CD4-positive, CD25-positive, alpha-beta regulatory T cell (primary cell): ENCODE data around the gene RET. TPM values are rescaled to one million over a fixed set of nuclear protein-coding genes. Genes with fewer than 3 reads are reported as not detected.

ENCODE experiments used
- ATAC-seq, 2 donors: fragments of 150-1000 bp; cut with Tn5 transposase; one replicate each; pipeline ENCODE4 v1.10.0; 2021; ENCODE audit warnings: low read depth in 2 of 2, moderate number of reproducible peaks in 2 of 2, moderate library complexity in 1 of 2
- DNase-seq, 3 donors: peaks; one replicate each; pipeline versions ENCODE4 v3.0.0 to v3.0.0-alpha.2; 2012 to 2022; ENCODE audit warnings: mixed read lengths in 1 of 3
- H3K27ac ChIP-seq: one replicate; pipeline ENCODE4 v1.7.0; 2013; ENCODE audit warnings: mild to moderate bottlenecking, low read length; ENCODE audit not compliant: insufficient read depth, poor library complexity, severe bottlenecking
- H3K27me3 ChIP-seq: one replicate; pipeline ENCODE4 v1.7.0; 2013; ENCODE audit warnings: low read length; ENCODE audit not compliant: control insufficient read depth, insufficient read depth
- H3K36me3 ChIP-seq: one replicate; pipeline ENCODE4 v1.7.0; 2013; ENCODE audit warnings: mild to moderate bottlenecking, low read length, moderate library complexity; ENCODE audit not compliant: control insufficient read depth, insufficient read depth
- H3K4me1 ChIP-seq: 2 replicates; pipeline ENCODE4 v1.7.0; 2013; ENCODE audit warnings: mild to moderate bottlenecking, low read length; ENCODE audit not compliant: insufficient read depth, control insufficient read depth, poor library complexity, severe bottlenecking
- H3K4me3 ChIP-seq: one replicate; pipeline ENCODE4 v1.7.0; 2013; ENCODE audit warnings: low read depth, mild to moderate bottlenecking, low read length, moderate library complexity
- H3K9me3 ChIP-seq, 2 experiments: 1 replicate in 1 of 2; 2 replicates in 1 of 2; pipeline ENCODE4 v1.7.0; 2013; ENCODE audit warnings: low read length in 2 of 2, mild to moderate bottlenecking in 1 of 2, moderate library complexity in 1 of 2; ENCODE audit not compliant: control insufficient read depth in 2 of 2
- H3K27ac Mint-ChIP-seq, 3 donors: one replicate each; pipeline ENCODE4 v1.8.0; 2020 to 2022; ENCODE audit warnings: mild to moderate bottlenecking in 3 of 3, mixed read lengths in 3 of 3, moderate library complexity in 2 of 3
- H3K27me3 Mint-ChIP-seq: one replicate; pipeline ENCODE4 v1.8.0; 2022; ENCODE audit warnings: mild to moderate bottlenecking, mixed read lengths
- H3K36me3 Mint-ChIP-seq: one replicate; pipeline ENCODE4 v1.8.0; 2020; ENCODE audit warnings: mixed read lengths
- H3K4me1 Mint-ChIP-seq, 4 donors: one replicate each; pipeline ENCODE4 v1.8.0; 2020 to 2022; ENCODE audit warnings: mixed read lengths in 4 of 4, mild to moderate bottlenecking in 1 of 4
- H3K4me3 Mint-ChIP-seq, 4 donors: one replicate each; pipeline ENCODE4 v1.8.0; 2020 to 2022; ENCODE audit warnings: mild to moderate bottlenecking in 4 of 4, mixed read lengths in 4 of 4, moderate library complexity in 3 of 4
- H3K9me3 Mint-ChIP-seq, 7 donors: one replicate each; pipeline ENCODE4 v1.8.0; 2020 to 2022; ENCODE audit warnings: mixed read lengths in 7 of 7, mild to moderate bottlenecking in 3 of 7, moderate library complexity in 2 of 7
- polyA plus RNA-seq, 4 donors: library from polyadenylated mRNA; unstranded; fragments of 300-500 nt; fragmentation: Illumina TruSeq; gene quantifications; one replicate each; pipeline ENCODE4 v1.2.3, GENCODE V29; 2021
- total RNA-seq: library from RNA; stranded (reverse); gene quantifications from one replicate; pipeline ENCODE4 v1.2.3, GENCODE V29; 2022

The RET gene
- total and polyA plus RNA-seq, 5 donors from 2014 or later: 0.37 TPM; not detected in 4

DNA sequence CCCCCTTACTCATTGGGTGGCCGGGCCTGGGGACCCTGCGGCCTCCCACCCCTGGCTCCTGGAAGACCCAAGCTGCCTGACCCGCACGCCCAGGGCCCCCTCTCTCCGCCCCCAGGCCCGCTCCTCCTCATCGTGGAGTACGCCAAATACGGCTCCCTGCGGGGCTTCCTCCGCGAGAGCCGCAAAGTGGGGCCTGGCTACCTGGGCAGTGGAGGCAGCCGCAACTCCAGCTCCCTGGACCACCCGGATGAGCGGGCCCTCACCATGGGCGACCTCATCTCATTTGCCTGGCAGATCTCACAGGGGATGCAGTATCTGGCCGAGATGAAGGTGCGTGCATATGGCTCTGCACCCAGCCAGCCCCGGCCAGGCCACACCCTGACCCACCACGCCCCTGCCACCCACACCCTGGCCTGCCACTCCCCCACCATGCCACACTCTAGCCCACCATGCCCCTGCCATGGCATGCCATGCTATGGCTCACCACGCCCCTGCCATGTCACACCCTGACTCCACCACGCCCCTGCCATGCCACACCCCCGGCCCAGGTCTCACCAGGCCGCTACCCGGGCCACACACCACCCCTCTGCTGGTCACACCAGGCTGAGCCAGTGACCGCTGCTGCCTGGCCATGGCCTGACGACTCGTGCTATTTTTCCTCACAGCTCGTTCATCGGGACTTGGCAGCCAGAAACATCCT lies 42.7 kb downstream of the RET start:
- Mint-ChIP-seq H3K9me3 (no peaks in the 10 kb centered on the region), H3K27me3 (no peaks in the 10 kb centered on the region), H3K4me1 (peaks cover 12 to 40% (median 25%) of the 10 kb centered on the region in 4 donors), H3K36me3 (no peaks in the 10 kb centered on the region), H3K4me3 (peak overlapping the region in 1 of 4 donors; percentile 54), H3K27ac (peak overlapping the region in 2 of 3 donors; percentile 63 to 79)
- Histone ChIP-seq H3K27me3 (no peaks in the 10 kb centered on the region), H3K27ac (no peak overlapping the region), H3K36me3 (no peaks in the 10 kb centered on the region), H3K9me3 (no peaks in the 10 kb centered on the region), H3K4me3 (no peak overlapping the region), H3K4me1 (peaks cover 35% of the 10 kb centered on the region)
- ATAC-seq: no peak
- DNase-seq: no peak

DNA sequence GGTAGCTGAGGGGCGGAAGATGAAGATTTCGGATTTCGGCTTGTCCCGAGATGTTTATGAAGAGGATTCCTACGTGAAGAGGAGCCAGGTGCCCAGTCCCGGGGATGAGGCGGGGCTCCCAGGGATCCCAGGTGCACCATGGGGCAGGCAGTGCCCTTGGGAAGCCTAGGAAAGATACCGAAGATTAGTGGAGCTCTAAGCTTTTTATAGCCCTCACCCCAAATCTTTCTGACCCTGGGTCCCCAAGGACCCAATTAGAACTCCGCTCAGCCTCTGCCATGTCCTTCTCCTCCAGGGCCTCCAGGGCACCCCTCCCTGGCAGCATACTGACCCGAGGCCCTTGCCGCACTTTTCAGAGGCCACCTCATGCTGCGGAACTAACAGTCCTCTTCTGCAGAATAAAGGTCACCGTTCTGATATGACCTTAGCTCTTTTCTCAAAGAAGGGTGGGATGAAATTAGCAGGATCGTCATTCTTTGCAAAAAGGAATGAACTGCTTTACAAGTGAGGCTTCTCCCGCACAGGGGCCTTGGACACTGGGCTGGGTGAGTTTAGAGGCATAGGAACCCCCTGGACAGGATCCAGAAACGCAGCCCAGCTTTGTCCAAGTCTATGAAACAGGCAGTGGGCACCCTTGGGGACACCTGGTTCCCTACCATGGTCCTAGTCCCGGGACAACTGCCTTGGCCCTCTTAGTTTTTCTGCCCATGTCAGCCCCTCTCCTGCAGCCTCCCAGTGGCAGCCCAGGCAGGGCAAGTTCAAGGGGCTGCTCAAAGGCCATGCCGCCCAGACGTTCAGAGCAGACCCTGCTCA lies 43.5 kb downstream of the RET start:
- no peaks in the 10 kb centered on the region for H3K9me3 Mint-ChIP-seq
- Histone ChIP-seq H3K4me3 (peak overlapping the region; percentile 40), H3K27ac (peak overlapping the region; percentile 78), H3K27me3 (no peaks in the 10 kb centered on the region), H3K4me1 (peaks cover 35% of the 10 kb centered on the region), H3K36me3 (no peaks in the 10 kb centered on the region), H3K9me3 (no peaks in the 10 kb centered on the region)
- no peak for ATAC-seq
- peak overlapping the region; percentile 38 to 81 (median 51) for H3K4me3 Mint-ChIP-seq
- no peaks in the 10 kb centered on the region for H3K27me3 Mint-ChIP-seq
- H3K4me1 Mint-ChIP-seq: peaks cover 12 to 40% (median 25%) of the 10 kb centered on the region in 4 donors
- DNase-seq: peak in 1 of 3 donors; percentile 13
- H3K27ac Mint-ChIP-seq: peak overlapping the region; percentile 79 to 94 (median 94)
- no peaks in the 10 kb centered on the region for H3K36me3 Mint-ChIP-seq

DNA sequence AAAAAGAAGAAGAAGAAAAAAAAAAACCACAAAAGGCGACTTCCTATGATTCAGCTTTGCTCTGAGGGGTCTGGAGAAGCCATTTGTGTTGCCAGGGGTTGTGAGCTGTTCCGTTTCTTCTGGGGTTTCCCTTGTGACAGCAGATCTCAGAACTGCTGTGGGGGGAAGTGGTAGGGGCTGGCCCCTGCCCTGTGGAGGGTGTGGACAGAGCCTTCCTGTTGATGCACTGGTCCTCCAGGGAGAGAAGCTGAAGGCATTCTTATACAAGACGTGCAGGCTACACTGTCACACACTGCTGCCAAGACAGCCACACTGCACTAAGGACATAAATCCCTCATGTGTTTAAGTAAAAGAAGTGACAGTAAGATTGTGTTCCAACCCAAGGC lies 44.1 kb downstream of the RET start:
- peak; percentile 88 to 93 for ATAC-seq
- Histone ChIP-seq H3K27me3 (no peaks in the 10 kb centered on the region), H3K36me3 (no peaks in the 10 kb centered on the region), H3K9me3 (no peaks in the 10 kb centered on the region), H3K27ac (peak overlapping the region; percentile 78), H3K4me3 (peak overlapping the region; percentile 40), H3K4me1 (peaks cover 35% of the 10 kb centered on the region)
- peak overlapping the region; percentile 38 to 81 (median 51) for H3K4me3 Mint-ChIP-seq
- peak; percentile 14 to 96 (median 59) for DNase-seq
- H3K27ac Mint-ChIP-seq: peak overlapping the region; percentile 79 to 94 (median 94)
- H3K27me3 Mint-ChIP-seq: no peaks in the 10 kb centered on the region
- H3K9me3 Mint-ChIP-seq: no peaks in the 10 kb centered on the region
- no peaks in the 10 kb centered on the region for H3K36me3 Mint-ChIP-seq
- peaks cover 12 to 40% (median 25%) of the 10 kb centered on the region in 4 donors for H3K4me1 Mint-ChIP-seq

DNA sequence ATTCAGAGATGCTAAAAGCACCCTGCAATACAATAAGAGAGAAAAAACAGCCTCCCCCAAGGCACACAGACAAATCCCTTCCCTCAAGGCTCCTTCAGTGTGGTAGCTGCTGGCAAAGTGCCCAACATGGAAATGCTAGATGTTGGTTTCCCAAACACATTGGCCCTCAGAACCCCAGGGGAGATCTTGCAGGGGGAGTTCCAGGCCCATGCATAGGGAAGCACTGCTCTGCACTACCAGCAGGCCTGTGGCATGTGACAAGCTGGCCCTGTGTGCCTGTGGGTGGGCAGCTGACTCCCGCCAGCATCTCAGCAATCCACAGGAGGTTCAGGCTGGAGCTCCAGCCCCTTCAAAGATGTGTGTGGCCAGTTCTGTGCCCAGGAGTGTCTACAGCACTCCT lies 44.6 kb downstream of the RET start:
- peak overlapping the region; percentile 78 for H3K27ac ChIP-seq
- DNase-seq (no peak), ATAC-seq (no peak)
- peaks cover 12 to 44% (median 26%) of the 10 kb centered on the region in 4 donors for H3K4me1 Mint-ChIP-seq
- no peaks in the 10 kb centered on the region for H3K9me3 Mint-ChIP-seq
- peaks cover 37% of the 10 kb centered on the region for H3K4me1 ChIP-seq
- peak overlapping the region; percentile 40 for H3K4me3 ChIP-seq
- no peaks in the 10 kb centered on the region for H3K27me3 ChIP-seq
- no peaks in the 10 kb centered on the region for H3K36me3 ChIP-seq
- no peaks in the 10 kb centered on the region for H3K9me3 ChIP-seq
- H3K27ac Mint-ChIP-seq: peak overlapping the region; percentile 79 to 94 (median 94)
- H3K36me3 Mint-ChIP-seq: no peaks in the 10 kb centered on the region
- peak overlapping the region in 3 of 4 donors; percentile 22 to 81 (median 56) for H3K4me3 Mint-ChIP-seq
- no peaks in the 10 kb centered on the region for H3K27me3 Mint-ChIP-seq

DNA sequence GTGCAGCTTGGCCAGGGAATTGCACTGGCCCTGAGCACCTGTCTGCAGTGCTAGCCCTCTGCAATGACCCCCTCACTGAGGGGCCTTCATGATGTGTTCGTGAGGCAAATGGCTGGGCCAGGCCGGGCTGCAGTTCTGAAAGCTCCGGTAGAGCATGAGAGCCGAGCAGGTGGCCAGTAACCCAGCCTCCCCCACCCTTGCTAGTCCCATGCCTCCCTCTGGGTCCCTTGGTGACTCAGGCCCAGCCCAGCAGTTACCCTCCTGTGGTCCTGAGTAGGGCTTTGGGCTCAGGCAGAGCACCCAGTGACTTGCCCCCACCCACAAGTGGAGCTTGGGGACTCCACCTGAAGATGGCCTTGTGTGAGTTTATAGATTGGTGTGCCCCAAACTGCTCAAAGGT lies 45.2 kb downstream of the RET start:
- no peak for DNase-seq
- H3K27me3 Mint-ChIP-seq: no peaks in the 10 kb centered on the region
- Histone ChIP-seq H3K27me3 (no peaks in the 10 kb centered on the region), H3K4me3 (no peak overlapping the region), H3K36me3 (no peaks in the 10 kb centered on the region), H3K27ac (peak overlapping the region; percentile 78), H3K9me3 (no peaks in the 10 kb centered on the region), H3K4me1 (peaks cover 44% of the 10 kb centered on the region)
- H3K9me3 Mint-ChIP-seq: no peaks in the 10 kb centered on the region
- peak overlapping the region in 2 of 4 donors; percentile 19 to 43 for H3K4me3 Mint-ChIP-seq
- H3K27ac Mint-ChIP-seq: peak overlapping the region in 2 of 3 donors; percentile 79 to 94
- no peaks in the 10 kb centered on the region for H3K36me3 Mint-ChIP-seq
- no peak for ATAC-seq
- peaks cover 17 to 51% (median 31%) of the 10 kb centered on the region in 4 donors for H3K4me1 Mint-ChIP-seq

DNA sequence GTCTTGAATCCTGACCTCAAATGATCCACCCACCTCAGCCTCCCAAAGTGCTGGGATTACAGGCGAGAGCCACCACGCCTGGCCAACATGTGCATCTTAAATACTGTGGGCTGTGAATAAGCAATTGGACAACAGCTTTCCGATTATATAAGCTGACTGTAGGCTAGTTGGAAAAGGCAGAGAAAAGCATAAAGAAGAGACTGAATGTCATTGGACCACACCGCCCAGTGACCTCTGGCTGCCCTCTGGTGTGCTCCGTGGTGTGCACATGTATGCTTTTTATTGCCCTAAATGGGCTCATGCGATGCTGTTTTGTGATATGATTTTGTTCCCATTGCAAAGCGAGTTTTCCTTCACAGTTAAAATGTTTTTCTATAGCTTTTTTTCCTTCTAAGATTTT lies 46.0 kb downstream of the RET start:
- ATAC-seq (no peak), DNase-seq (no peak)
- peaks cover 49% of the 10 kb centered on the region for H3K4me1 ChIP-seq
- peaks cover 17 to 54% (median 32%) of the 10 kb centered on the region in 4 donors for H3K4me1 Mint-ChIP-seq
- no peak overlapping the region for H3K27ac ChIP-seq
- no peaks in the 10 kb centered on the region for H3K36me3 ChIP-seq
- no peaks in the 10 kb centered on the region for H3K27me3 ChIP-seq
- H3K27ac Mint-ChIP-seq: peak overlapping the region in 2 of 3 donors; percentile 39 to 94
- no peak overlapping the region for H3K4me3 Mint-ChIP-seq
- no peaks in the 10 kb centered on the region for H3K9me3 Mint-ChIP-seq
- no peaks in the 10 kb centered on the region for H3K27me3 Mint-ChIP-seq
- H3K4me3 ChIP-seq: no peak overlapping the region
- no peaks in the 10 kb centered on the region for H3K9me3 ChIP-seq
- no peaks in the 10 kb centered on the region for H3K36me3 Mint-ChIP-seq

DNA sequence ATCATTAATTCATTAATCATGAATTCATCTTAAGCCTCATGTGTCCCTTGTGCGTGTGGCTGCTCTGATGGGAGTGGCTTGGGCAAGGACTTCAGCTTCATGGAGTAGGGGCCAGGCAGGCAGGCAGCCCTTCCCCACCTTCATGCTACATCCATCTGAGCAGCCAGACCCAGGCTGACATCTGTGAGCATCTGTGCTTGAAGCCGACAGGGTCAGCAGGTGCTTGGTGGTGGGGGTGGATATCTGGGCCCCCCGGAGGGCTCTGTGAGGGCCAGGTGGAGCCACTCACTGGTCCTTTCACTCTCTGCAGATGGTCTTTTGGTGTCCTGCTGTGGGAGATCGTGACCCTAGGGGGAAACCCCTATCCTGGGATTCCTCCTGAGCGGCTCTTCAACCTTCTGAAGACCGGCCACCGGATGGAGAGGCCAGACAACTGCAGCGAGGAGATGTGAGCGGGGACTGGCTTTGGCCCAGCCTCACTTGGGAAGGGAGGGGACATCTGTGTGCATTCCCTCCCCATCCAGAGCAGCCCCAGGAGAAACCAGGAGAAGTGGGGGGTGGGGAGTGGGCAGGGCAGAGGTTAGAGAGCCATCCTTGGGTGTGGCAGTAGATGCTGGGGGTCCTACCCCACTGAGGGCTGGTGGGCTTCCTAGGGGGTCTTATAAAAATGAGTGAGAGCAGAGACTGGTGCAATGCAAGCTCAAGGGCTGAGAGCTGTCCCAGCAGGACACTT lies 46.7 kb downstream of the RET start:
- DNase-seq: no peak
- Mint-ChIP-seq H3K36me3 (no peaks in the 10 kb centered on the region), H3K4me3 (no peak overlapping the region), H3K4me1 (peaks cover 17 to 55% (median 32%) of the 10 kb centered on the region in 4 donors), H3K27ac (peak overlapping the region in 2 of 3 donors; percentile 38 to 76), H3K27me3 (no peaks in the 10 kb centered on the region), H3K9me3 (no peaks in the 10 kb centered on the region)
- Histone ChIP-seq H3K27ac (no peak overlapping the region), H3K4me1 (peaks cover 49% of the 10 kb centered on the region), H3K36me3 (no peaks in the 10 kb centered on the region), H3K9me3 (no peaks in the 10 kb centered on the region), H3K27me3 (no peaks in the 10 kb centered on the region), H3K4me3 (no peak overlapping the region)
- ATAC-seq: no peak
